Gastroesophageal sphincter (tissue), 4 donors: Measurements from ENCODE around the gene PGAP2. TPM values are rescaled to one million over a fixed set of nuclear protein-coding genes. Genes with fewer than 3 reads are reported as not detected.
"Not testable (repeated sequence)": the region's sequence is repeated elsewhere in the genome, so short reads cannot be mapped to it uniquely, and the experiment has no call there.

Source experiments
- ATAC-seq: fragments of 150-250 bp; one replicate; pipeline ENCODE4 v1.9.1; 2016; ENCODE audit warnings: mild to moderate bottlenecking, moderate library complexity
- H3K27ac ChIP-seq, 4 donors: fragments of 200-600 bp; sonication (generic) in 3 of 4; 1 replicate in 3 of 4; 2 replicates in 1 of 4; pipeline ENCODE4 v1.5.1; 2016 to 2019
- H3K27me3 ChIP-seq: fragments of 200-600 bp; sonication (generic); one replicate; pipeline ENCODE4 v1.5.1; 2019
- H3K36me3 ChIP-seq, 2 donors: fragments of 200-600 bp; sonication (generic); one replicate each; pipeline ENCODE4 v1.5.1; 2019; ENCODE audit warnings: control low read depth in 1 of 2
- H3K4me1 ChIP-seq, 3 donors: fragments of 200-600 bp; sonication (generic); 1 replicate in 2 of 3; 2 replicates in 1 of 3; pipeline ENCODE4 v1.5.1; 2016 to 2019; ENCODE audit warnings: control low read depth in 2 of 3
- H3K4me3 ChIP-seq, 2 donors: fragments of 200-600 bp; sonication (generic); one replicate each; pipeline ENCODE4 v1.5.1; 2019; ENCODE audit warnings: mild to moderate bottlenecking in 1 of 2, moderate library complexity in 1 of 2
- H3K9me3 ChIP-seq, 3 donors: fragments of 200-600 bp; sonication (generic); one replicate each; pipeline ENCODE4 v1.5.1; 2017 to 2019; ENCODE audit warnings: control low read depth in 2 of 3
- EP300 ChIP-seq: sonication (generic); formaldehyde crosslinking; IDR thresholded peaks from one replicate; pipeline ENCODE4 v1.6.1; 2017; ENCODE audit warnings: antibody characterized with exemption, mild to moderate bottlenecking
- POLR2A ChIP-seq, 2 donors: fragments of 450-650 bp; IDR thresholded peaks; one replicate each; pipeline ENCODE4 v1.6.1; 2017; ENCODE audit warnings: antibody characterized with exemption in 2 of 2, mild to moderate bottlenecking in 2 of 2, moderate library complexity in 1 of 2
- POLR2AphosphoS5 ChIP-seq: sonication (generic); formaldehyde crosslinking; IDR thresholded peaks from one replicate; pipeline ENCODE4 v1.6.1; 2017; ENCODE audit warnings: antibody characterized with exemption
- WGBS, 2 donors: methylation state at CpG; one replicate each; pipeline ENCODE4 v1.1.5; 2018; ENCODE audit warnings: low coverage in 1 of 2; 5-methylcytosine and 5-hydroxymethylcytosine counted together
- total RNA-seq, 4 donors: library from RNA; depleted of rRNA; stranded (reverse); fragments of >200 nt; gene quantifications; one replicate each; pipeline ENCODE4 v1.1.0, GENCODE V29; 2016
- TF ChIP-seq, protein P1 (sequence below), 4 experiments: fragments of 200-600 bp in 2 of 4; fragments of 450-650 bp in 2 of 4; sonication (generic) in 1 of 4; IDR thresholded peaks; one replicate each; pipeline ENCODE4 v1.5.1; 2017 to 2019; ENCODE audit warnings: antibody characterized with exemption in 4 of 4, mild to moderate bottlenecking in 2 of 4, moderate library complexity in 2 of 4

The PGAP2 gene
- total RNA-seq, 4 donors from 2014 or later: 4.2 to 12.0 (median 5.1) TPM

DNA sequence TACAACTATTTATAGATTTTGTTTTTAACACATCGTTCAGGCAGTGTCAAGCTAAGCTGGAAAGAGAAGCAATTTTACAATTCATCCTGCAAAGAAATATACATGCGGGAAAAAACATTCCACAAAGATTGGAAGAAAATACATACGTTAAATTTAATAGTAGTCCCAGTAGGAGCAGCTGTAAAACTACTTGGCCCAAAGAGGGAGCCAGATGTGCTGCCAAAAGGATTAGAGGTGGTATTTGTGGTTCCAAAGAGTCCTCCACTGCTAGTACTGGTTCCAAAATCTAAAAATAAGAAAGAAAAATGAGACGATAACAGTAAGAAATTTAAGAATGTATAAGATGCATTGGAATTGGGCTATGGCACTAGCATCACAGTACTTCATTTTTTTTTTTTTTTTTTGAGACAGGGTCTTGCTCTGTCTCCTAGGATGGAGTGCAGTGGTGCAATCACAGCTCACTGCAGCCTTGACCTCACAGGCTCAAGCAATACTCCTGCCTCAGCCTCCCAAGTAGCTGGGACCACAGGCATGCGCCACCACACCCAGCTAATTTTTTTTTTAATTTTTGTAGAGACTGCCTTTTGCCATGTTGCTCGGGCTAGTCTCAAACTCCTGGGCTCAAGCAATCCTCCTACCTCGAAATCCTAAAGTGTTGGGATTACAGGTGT is 32.5 kb upstream of the PGAP2 start:
- no peaks in the 10 kb centered on the region for H3K27me3 ChIP-seq
- ATAC-seq: no peak
- TF ChIP-seq POLR2A (IDR thresholded peaks at IDR 0.05) (no peak), POLR2AphosphoS5 (no peak), EP300 (no peak)
- TF ChIP-seq, protein P1, sequence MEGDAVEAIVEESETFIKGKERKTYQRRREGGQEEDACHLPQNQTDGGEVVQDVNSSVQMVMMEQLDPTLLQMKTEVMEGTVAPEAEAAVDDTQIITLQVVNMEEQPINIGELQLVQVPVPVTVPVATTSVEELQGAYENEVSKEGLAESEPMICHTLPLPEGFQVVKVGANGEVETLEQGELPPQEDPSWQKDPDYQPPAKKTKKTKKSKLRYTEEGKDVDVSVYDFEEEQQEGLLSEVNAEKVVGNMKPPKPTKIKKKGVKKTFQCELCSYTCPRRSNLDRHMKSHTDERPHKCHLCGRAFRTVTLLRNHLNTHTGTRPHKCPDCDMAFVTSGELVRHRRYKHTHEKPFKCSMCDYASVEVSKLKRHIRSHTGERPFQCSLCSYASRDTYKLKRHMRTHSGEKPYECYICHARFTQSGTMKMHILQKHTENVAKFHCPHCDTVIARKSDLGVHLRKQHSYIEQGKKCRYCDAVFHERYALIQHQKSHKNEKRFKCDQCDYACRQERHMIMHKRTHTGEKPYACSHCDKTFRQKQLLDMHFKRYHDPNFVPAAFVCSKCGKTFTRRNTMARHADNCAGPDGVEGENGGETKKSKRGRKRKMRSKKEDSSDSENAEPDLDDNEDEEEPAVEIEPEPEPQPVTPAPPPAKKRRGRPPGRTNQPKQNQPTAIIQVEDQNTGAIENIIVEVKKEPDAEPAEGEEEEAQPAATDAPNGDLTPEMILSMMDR (IDR thresholded peaks at IDR 0.05): no peak
- no peak overlapping the region for H3K4me3 ChIP-seq
- no peaks in the 10 kb centered on the region for H3K9me3 ChIP-seq
- peaks cover 10 to 98% of the 10 kb centered on the region in 2 donors for H3K36me3 ChIP-seq
- WGBS, 2 donors: 65% methylated on average over 6 to 7 of the region's 7 CpGs
- H3K4me1 ChIP-seq: peaks cover 0 to 4% (median 0%) of the 10 kb centered on the region in 3 donors
- H3K27ac ChIP-seq: no peak overlapping the region

- H3K36me3 ChIP-seq: peaks cover 7 to 44% of the 10 kb centered on the region in 2 donors
- ATAC-seq: no peak
- TF ChIP-seq POLR2AphosphoS5: peak; percentile 7
- no peak for TF ChIP-seq EP300
- H3K9me3 ChIP-seq: no peaks in the 10 kb centered on the region
- WGBS, 2 donors: 3 to 7% methylated on average over 2 of the region's 2 CpGs
- H3K27me3 ChIP-seq: no peaks in the 10 kb centered on the region
- H3K27ac ChIP-seq: peak overlapping the region in 1 of 4 donors; percentile 41
- no peak overlapping the region for H3K4me3 ChIP-seq
- H3K4me1 ChIP-seq: peaks cover 0 to 54% (median 0%) of the 10 kb centered on the region in 3 donors
These were observed 26.9 kb upstream of the PGAP2 start for GRCh38 chr11:3781423-3781822.

DNA sequence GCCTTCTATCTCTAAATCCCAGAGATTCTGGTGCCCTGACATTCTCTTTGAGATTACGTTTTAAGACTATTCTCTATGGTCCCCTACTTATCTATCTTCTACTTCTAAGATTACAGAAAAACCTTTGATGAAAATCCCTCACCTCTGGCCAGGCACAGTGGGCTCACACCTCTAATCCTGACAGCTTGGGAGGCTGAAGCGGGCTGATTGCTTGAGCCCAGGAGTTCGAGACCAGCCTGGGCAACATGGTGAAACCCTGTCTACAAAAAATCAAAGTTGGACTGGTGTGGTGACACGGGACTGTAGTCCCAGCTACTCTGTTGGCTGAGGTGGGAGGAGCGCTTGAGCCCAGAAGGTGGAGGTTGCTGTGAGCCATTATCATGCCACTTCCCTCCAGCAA is 25.4 kb upstream of the PGAP2 start:
- 88 to 93% methylated on average over 1 to 3 of the region's 5 CpGs for WGBS, 2 donors
- Histone ChIP-seq H3K36me3 (peaks cover 7 to 34% of the 10 kb centered on the region in 2 donors), H3K27me3 (no peaks in the 10 kb centered on the region), H3K4me3 (no peak overlapping the region), H3K27ac (no peak overlapping the region), H3K4me1 (peaks cover 0 to 69% (median 0%) of the 10 kb centered on the region in 3 donors), H3K9me3 (no peaks in the 10 kb centered on the region)
- TF ChIP-seq, protein P1 (IDR thresholded peaks at IDR 0.05): no peak
- TF ChIP-seq POLR2A (IDR thresholded peaks at IDR 0.05): no peak
- TF ChIP-seq EP300: no peak
- TF ChIP-seq POLR2AphosphoS5: no peak
- ATAC-seq: no peak

DNA sequence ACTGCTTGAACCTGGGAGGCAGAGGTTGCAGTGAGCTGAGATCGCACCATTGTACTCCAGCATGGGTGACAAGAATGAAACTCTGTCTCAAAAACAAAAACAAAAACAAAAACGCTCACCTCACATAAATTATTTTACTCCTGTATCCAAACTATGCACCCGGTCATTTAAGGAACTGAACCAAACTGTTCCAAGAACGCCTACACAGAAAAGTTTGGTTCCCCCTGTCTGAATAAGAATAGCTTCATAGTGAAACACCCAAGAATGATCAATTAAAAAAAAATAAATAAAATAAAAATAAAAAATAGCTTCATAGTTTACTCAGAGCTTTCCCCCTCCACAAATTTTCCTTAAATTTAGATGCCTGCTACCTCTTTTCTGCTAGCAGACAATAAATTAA is 24.7 kb upstream of the PGAP2 start:
- ATAC-seq: no peak
- H3K4me1 ChIP-seq: peaks cover 0 to 75% (median 0%) of the 10 kb centered on the region in 3 donors
- H3K4me3 ChIP-seq: no peak overlapping the region
- 68 to 85% methylated on average over 3 to 4 of the region's 4 CpGs for WGBS, 2 donors
- H3K27me3 ChIP-seq: no peaks in the 10 kb centered on the region
- no peaks in the 10 kb centered on the region for H3K9me3 ChIP-seq
- H3K36me3 ChIP-seq: peaks cover 4 to 27% of the 10 kb centered on the region in 2 donors
- TF ChIP-seq POLR2A (IDR thresholded peaks at IDR 0.05) (no peak), EP300 (no peak), POLR2AphosphoS5 (no peak)
- TF ChIP-seq, protein P1 (IDR thresholded peaks at IDR 0.05): no peak
- no peak overlapping the region for H3K27ac ChIP-seq

GRCh38 chr11:3786781-3787428 is 21.5 kb upstream of the PGAP2 start:
- TF ChIP-seq EP300: no peak
- TF ChIP-seq POLR2A (IDR thresholded peaks at IDR 0.05): no peak
- no peak for TF ChIP-seq POLR2AphosphoS5
- TF ChIP-seq, protein P1 (IDR thresholded peaks at IDR 0.05): no peak
- ATAC-seq: no peak
- no peaks in the 10 kb centered on the region for H3K27me3 ChIP-seq
- peaks cover 0 to 84% (median 0%) of the 10 kb centered on the region in 3 donors for H3K4me1 ChIP-seq
- 40 to 54% methylated on average over 4 to 7 of the region's 8 CpGs for WGBS, 2 donors
- no peak overlapping the region for H3K4me3 ChIP-seq
- H3K27ac ChIP-seq: no peak overlapping the region
- H3K36me3 ChIP-seq: peaks cover 0 to 21% of the 10 kb centered on the region in 2 donors
- no peaks in the 10 kb centered on the region for H3K9me3 ChIP-seq

GRCh38 chr11:3794387-3794786 is 14.0 kb upstream of the PGAP2 start:
- peaks cover 0 to 65% (median 22%) of the 10 kb centered on the region in 3 donors for H3K4me1 ChIP-seq
- WGBS, 2 donors: 89 to 97% methylated on average over 4 to 5 of the region's 10 CpGs

More at GRCh38 chr11:3794387-3794786, 14.0 kb upstream of the PGAP2 start:
- H3K27ac ChIP-seq: peak overlapping the region in 1 of 4 donors; percentile 99
- peaks cover 0 to 43% of the 10 kb centered on the region in 2 donors for H3K36me3 ChIP-seq
- not testable (repeated sequence) for H3K4me3 ChIP-seq, H3K27me3 ChIP-seq, ATAC-seq, H3K9me3 ChIP-seq
